ENCODE measurements around the gene SLC39A10.
A peak's percentile ranks its signal among the peaks of the same experiment; 100 is the strongest.

SLC39A10 gene, protein sequence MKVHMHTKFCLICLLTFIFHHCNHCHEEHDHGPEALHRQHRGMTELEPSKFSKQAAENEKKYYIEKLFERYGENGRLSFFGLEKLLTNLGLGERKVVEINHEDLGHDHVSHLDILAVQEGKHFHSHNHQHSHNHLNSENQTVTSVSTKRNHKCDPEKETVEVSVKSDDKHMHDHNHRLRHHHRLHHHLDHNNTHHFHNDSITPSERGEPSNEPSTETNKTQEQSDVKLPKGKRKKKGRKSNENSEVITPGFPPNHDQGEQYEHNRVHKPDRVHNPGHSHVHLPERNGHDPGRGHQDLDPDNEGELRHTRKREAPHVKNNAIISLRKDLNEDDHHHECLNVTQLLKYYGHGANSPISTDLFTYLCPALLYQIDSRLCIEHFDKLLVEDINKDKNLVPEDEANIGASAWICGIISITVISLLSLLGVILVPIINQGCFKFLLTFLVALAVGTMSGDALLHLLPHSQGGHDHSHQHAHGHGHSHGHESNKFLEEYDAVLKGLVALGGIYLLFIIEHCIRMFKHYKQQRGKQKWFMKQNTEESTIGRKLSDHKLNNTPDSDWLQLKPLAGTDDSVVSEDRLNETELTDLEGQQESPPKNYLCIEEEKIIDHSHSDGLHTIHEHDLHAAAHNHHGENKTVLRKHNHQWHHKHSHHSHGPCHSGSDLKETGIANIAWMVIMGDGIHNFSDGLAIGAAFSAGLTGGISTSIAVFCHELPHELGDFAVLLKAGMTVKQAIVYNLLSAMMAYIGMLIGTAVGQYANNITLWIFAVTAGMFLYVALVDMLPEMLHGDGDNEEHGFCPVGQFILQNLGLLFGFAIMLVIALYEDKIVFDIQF

GRCh38 chr2:195656859-195657633 lies at the start of gene SLC39A10:
SLC39A10 (plus strand) TSS chr2:195657226; CDS start chr2:195680043, 22,817 bp downstream.
- peak; percentile 96 to 97 for DNase-seq (ENCODE audit: low read depth in 1 of 2, low spot score in 1 of 2)

DNA sequence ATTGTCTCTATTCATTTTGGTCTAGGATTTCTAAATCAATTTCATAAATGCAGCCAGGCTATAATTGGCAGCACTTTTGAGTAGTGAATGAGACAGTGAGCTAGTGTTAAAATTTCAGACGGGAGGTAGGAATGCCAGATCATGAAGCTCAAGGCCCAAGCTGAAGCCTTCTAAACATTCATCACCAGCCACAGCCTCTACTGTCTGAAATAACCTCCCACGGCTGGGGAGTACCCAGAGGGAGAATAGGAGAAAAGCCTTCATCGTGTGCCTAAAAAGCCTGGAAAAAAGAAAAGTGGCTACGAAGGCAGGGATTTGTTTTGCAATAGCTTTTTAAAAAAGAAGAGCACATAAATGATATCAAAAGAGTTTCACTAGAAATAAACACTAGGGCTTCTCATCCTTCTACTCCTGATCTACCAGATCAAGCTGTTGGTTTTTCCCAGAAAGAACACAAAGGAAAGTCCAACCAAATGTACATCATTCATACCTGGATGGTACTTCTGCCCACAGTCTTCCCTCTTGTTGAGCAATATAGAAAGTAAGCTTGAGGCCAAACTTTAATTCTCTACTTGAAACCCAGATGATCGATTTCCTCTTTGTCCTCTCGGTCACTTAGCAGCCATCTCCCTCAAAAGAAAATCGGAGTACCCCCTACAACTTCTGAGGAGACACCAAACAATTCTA lies 48.1 kb upstream of the SLC39A10 start:
- DNase-seq (ENCODE audit: low read depth in 1 of 2, low spot score in 1 of 2): no peak

- DNase-seq (ENCODE audit: low read depth in 1 of 2, low spot score in 1 of 2): no peak
These were observed 46.3 kb upstream of the SLC39A10 start for GRCh38 chr2:195610717-195611116.

DNA sequence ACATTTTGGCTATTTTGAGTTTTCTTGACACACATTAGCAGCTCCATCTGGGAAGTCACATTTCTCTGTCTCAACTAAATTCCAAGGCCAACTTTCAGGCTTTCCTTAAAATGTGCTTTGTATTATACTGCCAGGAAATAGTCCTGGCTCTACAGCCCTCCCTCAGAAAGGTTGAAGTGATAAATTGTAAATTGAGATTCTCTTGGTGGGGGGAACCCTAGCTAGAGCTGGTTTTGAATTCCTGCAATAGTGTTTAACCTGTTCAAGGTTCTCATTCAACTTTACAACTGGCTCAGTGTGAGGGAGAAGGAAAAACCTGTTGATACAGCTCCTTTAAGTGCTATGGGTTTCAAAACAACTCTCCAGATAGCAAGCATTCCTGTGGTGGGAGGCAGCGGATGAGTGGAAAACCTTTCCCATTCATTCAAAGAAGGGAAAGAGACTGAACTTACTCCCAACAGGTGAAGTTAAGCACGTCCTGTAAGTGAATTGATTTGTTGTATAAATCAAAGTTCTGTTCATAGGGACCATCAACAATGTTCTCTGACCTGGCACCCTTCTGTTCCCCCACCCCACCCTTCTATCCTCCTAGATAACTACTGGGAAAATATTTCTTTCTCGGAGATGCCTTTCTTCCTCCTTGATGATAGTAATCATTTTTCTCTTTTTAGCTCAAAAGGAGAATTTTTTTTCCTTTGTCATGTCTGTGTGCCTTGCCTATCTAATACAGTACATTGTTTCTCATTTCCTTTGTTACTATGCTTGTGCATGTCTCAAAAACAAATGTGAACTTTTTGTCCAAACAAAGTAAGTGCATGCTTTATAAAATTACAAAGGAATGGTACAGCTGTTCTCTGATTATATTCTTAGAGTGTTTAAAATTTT lies 44.2 kb upstream of the SLC39A10 start:
- DNase-seq (ENCODE audit: low read depth in 1 of 2, low spot score in 1 of 2): no peak

GRCh38 chr2:195613922-195614321 lies 43.1 kb upstream of the SLC39A10 start:
- no peak for DNase-seq (ENCODE audit: low read depth in 1 of 2, low spot score in 1 of 2)

DNA sequence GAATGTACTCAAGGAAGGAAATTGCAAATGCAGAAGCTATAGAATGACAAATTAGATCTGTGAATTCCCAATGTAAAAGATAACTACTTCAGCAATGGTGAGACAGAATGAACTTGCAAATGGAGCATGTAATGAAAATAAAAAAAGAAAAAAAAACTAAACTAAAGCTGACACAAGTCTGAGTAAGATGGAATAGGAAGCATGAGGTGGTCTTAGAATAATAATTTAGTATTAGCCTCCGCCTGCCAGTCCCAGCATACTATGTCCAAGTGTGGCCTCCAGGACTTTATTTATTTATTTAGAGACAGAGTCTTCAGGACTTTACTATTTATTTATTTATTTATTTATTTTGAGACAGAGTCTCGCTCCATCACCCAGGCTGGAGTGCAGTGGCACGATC lies 37.4 kb upstream of the SLC39A10 start:
- no peak for DNase-seq (ENCODE audit: low read depth in 1 of 2, low spot score in 1 of 2)

GRCh38 chr2:195620501-195620900 lies 36.5 kb upstream of the SLC39A10 start:
- no peak for DNase-seq (ENCODE audit: low read depth in 1 of 2, low spot score in 1 of 2)

GRCh38 chr2:195622966-195623365 lies 34.1 kb upstream of the SLC39A10 start:
- DNase-seq (ENCODE audit: low read depth in 1 of 2, low spot score in 1 of 2): no peak

DNA sequence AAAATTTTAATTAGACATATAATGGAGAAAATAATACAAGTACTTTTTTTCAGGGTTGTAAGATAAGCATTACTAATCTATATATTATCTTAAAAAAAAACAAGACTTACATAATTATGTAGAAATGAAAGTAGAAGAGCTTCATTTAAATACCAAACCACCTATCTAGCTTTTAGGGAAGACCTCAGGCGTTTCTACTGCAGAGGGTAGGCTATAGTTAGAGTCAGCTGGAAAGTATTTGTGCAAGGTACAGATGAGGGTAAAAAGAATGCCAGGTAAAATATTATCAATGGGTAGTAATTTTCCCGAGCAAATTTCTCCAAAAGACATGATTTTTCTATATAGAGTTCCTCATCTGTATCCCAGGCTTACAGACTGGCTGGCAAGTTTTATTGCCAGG lies 30.5 kb upstream of the SLC39A10 start:
- DNase-seq (ENCODE audit: low read depth in 1 of 2, low spot score in 1 of 2): no peak

DNA sequence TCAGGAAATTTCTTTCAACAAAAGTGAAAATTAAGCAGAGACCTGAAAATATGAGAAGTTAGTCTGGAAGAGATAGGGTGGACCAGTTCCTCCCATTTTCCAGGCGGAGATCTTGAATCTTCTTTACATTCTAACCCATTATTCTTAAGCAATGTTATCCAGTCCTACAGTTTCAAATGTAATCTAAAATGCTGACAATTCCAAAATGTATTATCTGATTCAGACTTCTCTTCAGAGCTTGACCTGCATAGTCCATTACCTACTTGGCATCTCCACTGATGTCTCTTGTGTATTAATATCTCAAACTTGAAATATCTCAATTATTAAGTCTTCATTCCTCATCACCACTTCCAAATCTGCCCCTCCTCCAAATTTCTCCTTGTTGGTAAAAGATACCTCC lies 28.4 kb upstream of the SLC39A10 start:
- DNase-seq (ENCODE audit: low read depth in 1 of 2, low spot score in 1 of 2): no peak

DNA sequence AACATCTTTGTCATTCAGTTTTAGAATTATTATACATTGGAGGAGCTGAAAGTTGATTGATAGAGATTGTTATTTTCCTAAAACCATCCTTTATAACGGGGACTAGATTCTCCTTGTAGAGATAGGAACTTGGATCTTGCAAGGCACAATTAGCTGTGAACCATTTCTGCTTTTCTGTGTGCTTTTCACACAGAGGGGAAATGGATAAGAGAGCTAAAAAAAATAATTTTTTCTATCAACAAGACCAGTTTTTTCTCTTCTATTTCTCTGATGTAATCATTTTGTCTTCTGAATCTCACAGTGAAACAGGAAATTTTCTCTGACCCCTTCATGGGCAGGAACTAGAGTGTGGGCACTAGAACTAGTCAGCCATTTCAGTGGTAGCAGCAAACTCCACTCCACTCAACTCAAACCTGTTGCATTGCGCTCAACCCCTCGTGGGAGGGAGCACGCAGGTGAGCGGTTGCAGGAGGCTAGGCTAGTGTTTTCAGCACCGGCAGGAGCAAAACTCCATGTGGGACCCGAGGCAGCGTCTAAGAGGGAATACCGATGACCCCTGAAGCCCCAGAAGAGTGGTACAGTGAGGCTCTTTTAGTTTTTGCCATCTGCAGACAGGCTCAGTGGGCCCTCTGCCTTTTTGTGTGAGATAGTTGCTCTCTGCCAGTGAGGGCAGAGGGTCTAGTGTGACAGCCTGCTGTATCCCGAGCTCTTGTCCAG lies 24.0 kb upstream of the SLC39A10 start:
- DNase-seq (ENCODE audit: low read depth in 1 of 2, low spot score in 1 of 2): no peak

GRCh38 chr2:195633573-195633870 lies 23.5 kb upstream of the SLC39A10 start:
- DNase-seq (ENCODE audit: low read depth in 1 of 2, low spot score in 1 of 2): no peak

GRCh38 chr2:195633974-195634373 lies 23.1 kb upstream of the SLC39A10 start:
- DNase-seq (ENCODE audit: low read depth in 1 of 2, low spot score in 1 of 2): no peak

DNA sequence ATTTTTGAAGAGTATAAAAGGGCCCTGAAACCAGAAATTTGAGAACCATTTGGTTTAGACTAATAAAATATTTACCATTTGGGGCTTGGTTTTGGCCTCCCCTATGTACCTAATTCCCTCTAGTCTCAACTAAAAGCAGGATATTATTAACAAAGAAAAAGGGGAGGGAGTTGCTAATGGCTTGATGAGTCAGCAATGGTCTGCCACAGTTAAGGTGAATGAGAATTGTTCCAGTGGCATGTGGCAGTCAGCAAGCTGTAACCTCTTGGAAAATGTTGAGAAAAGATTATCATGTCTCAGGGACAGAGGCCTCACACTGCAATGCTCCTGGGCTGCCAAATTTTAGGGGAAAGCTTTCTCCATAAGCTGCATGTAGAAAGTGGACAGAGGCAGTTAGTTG lies 20.1 kb upstream of the SLC39A10 start:
- DNase-seq (ENCODE audit: low read depth in 1 of 2, low spot score in 1 of 2): no peak

GRCh38 chr2:195638750-195639149 lies 18.3 kb upstream of the SLC39A10 start:
- no peak for DNase-seq (ENCODE audit: low read depth in 1 of 2, low spot score in 1 of 2)

- no peak for DNase-seq (ENCODE audit: low read depth in 1 of 2, low spot score in 1 of 2)
These were observed 17.7 kb upstream of the SLC39A10 start for GRCh38 chr2:195639238-195639858.

- DNase-seq (ENCODE audit: low read depth in 1 of 2, low spot score in 1 of 2): no peak
These were observed 17.1 kb upstream of the SLC39A10 start for GRCh38 chr2:195639959-195640358.

- no peak for DNase-seq (ENCODE audit: low read depth in 1 of 2, low spot score in 1 of 2)
These were observed 14.9 kb upstream of the SLC39A10 start for GRCh38 chr2:195642027-195642678.

DNA sequence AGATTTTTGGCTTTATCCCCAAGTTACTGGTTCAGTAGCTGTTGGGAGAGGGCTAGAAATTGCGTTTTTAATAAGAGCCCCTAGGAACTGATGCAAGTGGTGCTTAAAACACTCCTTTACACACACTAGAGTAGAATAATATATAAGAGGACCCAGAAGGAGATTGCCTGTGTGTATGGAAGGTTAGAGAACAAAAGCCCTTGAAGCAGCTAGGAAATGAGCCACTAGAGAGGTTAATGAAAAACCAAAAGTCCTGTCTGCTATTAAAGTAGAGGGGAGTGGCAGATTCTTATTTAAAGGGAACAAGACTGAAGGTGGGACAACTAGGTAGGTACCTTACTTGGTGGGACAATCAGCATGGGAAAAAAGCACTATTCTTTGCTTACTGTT lies 14.4 kb upstream of the SLC39A10 start:
- DNase-seq (ENCODE audit: low read depth in 1 of 2, low spot score in 1 of 2): no peak

All from stimulated activated CD4-positive, alpha-beta T cell treated with anti-CD3 and anti-CD28 coated beads, Interleukin-15, amount 100 ng/mL, for 1 hour (primary cell).